ENCODE results near the gene SLC2A13. TPM values are rescaled to one million over a fixed set of nuclear protein-coding genes. Genes with fewer than 3 reads are reported as not detected.
"Not testable (repeated sequence)": the region's sequence is repeated elsewhere in the genome, so short reads cannot be mapped to it uniquely, and the experiment has no call there.

SLC2A13 gene
- total and polyA plus RNA-seq, 4 experiments from 2014 or later, result 2.3 to 6.1 (median 4.2) TPM

GRCh38 chr12:39816671-39817185 lies 289.2 kb downstream of the SLC2A13 start:
- no peaks in the 10 kb centered on the region for H3K4me1 Mint-ChIP-seq
- H3K9me3 Mint-ChIP-seq, result peaks cover 0 to 2% (median under 1%) of the 10 kb centered on the region in 8 donors
- ChIA-PET POLR2A (ENCODE audit: partially characterized antibody) (no interaction called here), CTCF (ENCODE audit: partially characterized antibody) (no interaction called here)
- no peak overlapping the region for H3K27ac ChIP-seq (ENCODE audit: low read depth, low read length)
- no peak overlapping the region for H3K4me3 Mint-ChIP-seq
- no peak overlapping the region for H3K27ac Mint-ChIP-seq
- H3K9me3 ChIP-seq (ENCODE audit: control insufficient read depth in 1 of 2, low read length in 2 of 2), result no peaks in the 10 kb centered on the region
- H3K36me3 ChIP-seq (ENCODE audit: insufficient read depth, low read length), result no peaks in the 10 kb centered on the region
- no peak for DNase-seq
- H3K4me1 ChIP-seq (ENCODE audit: insufficient read depth, low read length), result no peaks in the 10 kb centered on the region
- intact Hi-C loops (cut with micrococcal nuclease), result no loop called here
- no peaks in the 10 kb centered on the region for H3K27me3 ChIP-seq (ENCODE audit: insufficient read depth, low read length)
- H3K36me3 Mint-ChIP-seq, result no peaks in the 10 kb centered on the region
- no peaks in the 10 kb centered on the region for H3K27me3 Mint-ChIP-seq
- H3K4me3 ChIP-seq (ENCODE audit: low read length in 2 of 2), result no peak overlapping the region

GRCh38 chr12:39815746-39816145 lies 290.1 kb downstream of the SLC2A13 start:
- no peak for DNase-seq
- Mint-ChIP-seq H3K27ac (no peak overlapping the region), H3K4me3 (no peak overlapping the region), H3K36me3 (no peaks in the 10 kb centered on the region), H3K4me1 (no peaks in the 10 kb centered on the region), H3K9me3 (peaks cover 0 to 8% (median 1%) of the 10 kb centered on the region in 8 donors), H3K27me3 (no peaks in the 10 kb centered on the region)
- no peak overlapping the region for H3K4me3 ChIP-seq (ENCODE audit: low read length in 2 of 2)
- H3K36me3 ChIP-seq (ENCODE audit: insufficient read depth, low read length), result no peaks in the 10 kb centered on the region
- no peaks in the 10 kb centered on the region for H3K9me3 ChIP-seq (ENCODE audit: control insufficient read depth in 1 of 2, low read length in 2 of 2)
- no peak overlapping the region for H3K27ac ChIP-seq (ENCODE audit: low read depth, low read length)
- ChIA-PET POLR2A (ENCODE audit: partially characterized antibody) (no interaction called here), CTCF (ENCODE audit: partially characterized antibody) (no interaction called here)
- intact Hi-C loops (cut with micrococcal nuclease), result no loop called here
- H3K27me3 ChIP-seq (ENCODE audit: insufficient read depth, low read length), result no peaks in the 10 kb centered on the region
- no peaks in the 10 kb centered on the region for H3K4me1 ChIP-seq (ENCODE audit: insufficient read depth, low read length)

DNA sequence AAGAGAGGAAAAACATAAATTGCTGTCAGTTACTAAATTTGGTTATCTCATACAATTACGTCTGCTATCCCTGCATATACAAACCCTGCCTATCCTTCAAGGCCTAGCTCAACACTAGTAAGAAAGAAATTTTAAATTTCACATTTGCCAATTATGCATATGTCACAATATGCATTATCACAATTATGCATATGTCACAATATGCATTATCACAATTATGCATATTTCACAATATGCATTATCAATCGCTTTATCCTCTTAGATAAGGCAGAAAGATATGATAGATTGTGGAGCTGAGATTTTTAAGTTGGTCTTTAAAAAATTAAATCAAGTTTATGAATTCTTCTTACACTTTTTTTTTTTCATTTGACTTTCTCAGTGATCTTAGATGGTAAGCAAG lies 291.3 kb downstream of the SLC2A13 start:
- Mint-ChIP-seq H3K27ac (no peak overlapping the region), H3K36me3 (no peaks in the 10 kb centered on the region), H3K4me1 (no peaks in the 10 kb centered on the region), H3K27me3 (no peaks in the 10 kb centered on the region), H3K9me3 (peaks cover 2 to 13% (median 5%) of the 10 kb centered on the region in 8 donors), H3K4me3 (no peak overlapping the region)
- ChIA-PET POLR2A (ENCODE audit: partially characterized antibody) (no interaction called here), CTCF (ENCODE audit: partially characterized antibody) (no interaction called here)
- H3K4me3 ChIP-seq (ENCODE audit: low read length in 2 of 2), result no peak overlapping the region
- no peaks in the 10 kb centered on the region for H3K36me3 ChIP-seq (ENCODE audit: insufficient read depth, low read length)
- no peaks in the 10 kb centered on the region for H3K4me1 ChIP-seq (ENCODE audit: insufficient read depth, low read length)
- no peaks in the 10 kb centered on the region for H3K9me3 ChIP-seq (ENCODE audit: control insufficient read depth in 1 of 2, low read length in 2 of 2)
- no peak overlapping the region for H3K27ac ChIP-seq (ENCODE audit: low read depth, low read length)
- no peaks in the 10 kb centered on the region for H3K27me3 ChIP-seq (ENCODE audit: insufficient read depth, low read length)
- no peak for DNase-seq
- intact Hi-C loops (cut with micrococcal nuclease), result no loop called here

- DNase-seq, result no peak
- H3K4me1 Mint-ChIP-seq, result no peaks in the 10 kb centered on the region
- H3K27me3 ChIP-seq (ENCODE audit: insufficient read depth, low read length), result no peaks in the 10 kb centered on the region
- POLR2A ChIA-PET (ENCODE audit: partially characterized antibody), result no interaction called here
- CTCF ChIA-PET (ENCODE audit: partially characterized antibody), result no interaction called here
- no peak overlapping the region for H3K4me3 Mint-ChIP-seq
- no peaks in the 10 kb centered on the region for H3K9me3 ChIP-seq (ENCODE audit: control insufficient read depth in 1 of 2, low read length in 2 of 2)
- H3K27me3 Mint-ChIP-seq, result no peaks in the 10 kb centered on the region
- no peaks in the 10 kb centered on the region for H3K4me1 ChIP-seq (ENCODE audit: insufficient read depth, low read length)
- peaks cover 2 to 13% (median 6%) of the 10 kb centered on the region in 8 donors for H3K9me3 Mint-ChIP-seq
- no peaks in the 10 kb centered on the region for H3K36me3 ChIP-seq (ENCODE audit: insufficient read depth, low read length)
- intact Hi-C loops (cut with micrococcal nuclease), result no loop called here
- no peaks in the 10 kb centered on the region for H3K36me3 Mint-ChIP-seq
- no peak overlapping the region for H3K27ac ChIP-seq (ENCODE audit: low read depth, low read length)
- no peak overlapping the region for H3K27ac Mint-ChIP-seq
- H3K4me3 ChIP-seq (ENCODE audit: low read length in 2 of 2), result no peak overlapping the region
These were observed 292.1 kb downstream of the SLC2A13 start for GRCh38 chr12:39813776-39814175.

- H3K36me3 ChIP-seq (ENCODE audit: insufficient read depth, low read length); H3K4me1 Mint-ChIP-seq; H3K4me3 Mint-ChIP-seq; H3K27me3 Mint-ChIP-seq; H3K4me1 ChIP-seq (ENCODE audit: insufficient read depth, low read length); H3K36me3 Mint-ChIP-seq; CTCF ChIA-PET (ENCODE audit: partially characterized antibody); DNase-seq; H3K27me3 ChIP-seq (ENCODE audit: insufficient read depth, low read length); H3K4me3 ChIP-seq (ENCODE audit: low read length in 2 of 2); H3K27ac ChIP-seq (ENCODE audit: low read depth, low read length); intact Hi-C loops (cut with micrococcal nuclease); POLR2A ChIA-PET (ENCODE audit: partially characterized antibody); H3K27ac Mint-ChIP-seq; H3K9me3 ChIP-seq (ENCODE audit: control insufficient read depth in 1 of 2, low read length in 2 of 2): not testable (repeated sequence)
- H3K9me3 Mint-ChIP-seq, result peaks cover 2 to 13% (median 6%) of the 10 kb centered on the region in 8 donors
These were observed 293.4 kb downstream of the SLC2A13 start for GRCh38 chr12:39812456-39812855.

GRCh38 chr12:39807043-39807442 lies 298.8 kb downstream of the SLC2A13 start:
- Mint-ChIP-seq H3K27ac (no peak overlapping the region), H3K9me3 (peaks cover 2 to 12% (median 6%) of the 10 kb centered on the region in 8 donors), H3K4me3 (no peak overlapping the region), H3K4me1 (peaks cover 0 to 5% (median under 1%) of the 10 kb centered on the region in 4 donors), H3K36me3 (peaks cover 0 to 2% of the 10 kb centered on the region in 2 donors), H3K27me3 (no peaks in the 10 kb centered on the region)
- no peak overlapping the region for H3K4me3 ChIP-seq (ENCODE audit: low read length in 2 of 2)
- no peak overlapping the region for H3K27ac ChIP-seq (ENCODE audit: low read depth, low read length)
- no peaks in the 10 kb centered on the region for H3K27me3 ChIP-seq (ENCODE audit: insufficient read depth, low read length)
- H3K36me3 ChIP-seq (ENCODE audit: insufficient read depth, low read length), result no peaks in the 10 kb centered on the region
- ChIA-PET POLR2A (ENCODE audit: partially characterized antibody) (no interaction called here), CTCF (ENCODE audit: partially characterized antibody) (no interaction called here)
- no peak for DNase-seq
- intact Hi-C loops (cut with micrococcal nuclease), result no loop called here
- H3K4me1 ChIP-seq (ENCODE audit: insufficient read depth, low read length), result no peaks in the 10 kb centered on the region
- H3K9me3 ChIP-seq (ENCODE audit: control insufficient read depth in 1 of 2, low read length in 2 of 2), result no peaks in the 10 kb centered on the region

DNA sequence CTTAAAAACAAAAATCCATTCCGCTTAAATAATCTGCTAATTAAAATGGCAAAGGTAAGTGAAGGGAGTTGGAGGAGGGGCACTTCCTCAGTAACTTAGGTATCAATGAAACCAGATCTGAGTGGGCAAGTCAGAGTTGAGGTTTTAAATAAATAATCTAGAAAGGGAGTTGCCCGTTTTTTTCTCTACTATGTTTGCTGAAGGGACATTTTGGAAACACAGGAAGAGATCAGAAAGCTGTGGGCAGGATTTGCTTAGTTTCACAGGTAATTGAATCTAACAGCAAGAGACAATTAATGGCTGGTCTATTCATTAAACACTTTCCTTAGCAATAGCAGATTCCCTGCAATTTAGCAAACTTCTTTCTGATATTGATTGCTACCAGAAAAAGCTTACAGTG lies 300.2 kb downstream of the SLC2A13 start:
- intact Hi-C loops (cut with micrococcal nuclease), result no loop called here
- Mint-ChIP-seq H3K36me3 (peaks cover 0 to 6% of the 10 kb centered on the region in 2 donors), H3K4me1 (peaks cover 0 to 5% (median under 1%) of the 10 kb centered on the region in 4 donors), H3K27ac (no peak overlapping the region), H3K27me3 (no peaks in the 10 kb centered on the region), H3K4me3 (no peak overlapping the region), H3K9me3 (peaks cover 0 to 10% (median 3%) of the 10 kb centered on the region in 8 donors)
- Histone ChIP-seq H3K9me3 (ENCODE audit: control insufficient read depth in 1 of 2, low read length in 2 of 2) (no peaks in the 10 kb centered on the region), H3K36me3 (ENCODE audit: insufficient read depth, low read length) (no peaks in the 10 kb centered on the region), H3K27ac (ENCODE audit: low read depth, low read length) (no peak overlapping the region), H3K4me1 (ENCODE audit: insufficient read depth, low read length) (no peaks in the 10 kb centered on the region), H3K4me3 (ENCODE audit: low read length in 2 of 2) (no peak overlapping the region), H3K27me3 (ENCODE audit: insufficient read depth, low read length) (no peaks in the 10 kb centered on the region)
- no peak for DNase-seq
- ChIA-PET CTCF (ENCODE audit: partially characterized antibody) (no interaction called here), POLR2A (ENCODE audit: partially characterized antibody) (no interaction called here)

DNA sequence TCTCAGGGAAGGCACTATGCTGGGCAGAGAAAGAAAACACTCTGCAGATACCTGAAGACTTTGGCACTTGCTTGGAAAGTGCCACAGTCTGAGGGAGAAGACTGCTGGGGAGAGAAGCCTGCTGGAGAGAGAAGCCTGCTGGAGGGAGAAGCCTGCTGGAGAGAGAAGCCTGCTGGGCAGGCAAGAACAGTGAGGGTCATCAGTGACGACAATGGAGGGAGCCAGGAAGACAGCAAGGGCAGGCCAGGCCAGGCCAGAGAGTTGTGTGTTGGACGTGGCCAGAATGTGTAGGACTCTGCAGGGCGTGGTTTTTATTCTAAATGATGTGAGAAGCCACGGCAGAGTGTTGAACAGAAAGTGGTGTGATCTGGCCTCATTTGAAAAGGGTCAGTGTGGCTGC lies 301.0 kb downstream of the SLC2A13 start:
- peaks cover 0 to 6% of the 10 kb centered on the region in 2 donors for H3K36me3 Mint-ChIP-seq
- no peaks in the 10 kb centered on the region for H3K4me1 ChIP-seq (ENCODE audit: insufficient read depth, low read length)

More for the DNA sequence above, 301.0 kb downstream of the SLC2A13 start:
- no peaks in the 10 kb centered on the region for H3K9me3 ChIP-seq (ENCODE audit: control insufficient read depth in 1 of 2, low read length in 2 of 2)
- Mint-ChIP-seq H3K4me3 (no peak overlapping the region), H3K4me1 (peaks cover 0 to 5% (median under 1%) of the 10 kb centered on the region in 4 donors), H3K27me3 (no peaks in the 10 kb centered on the region), H3K9me3 (peaks cover 0 to 5% (median 2%) of the 10 kb centered on the region in 8 donors), H3K27ac (peak overlapping the region in 3 of 7 donors; percentile 8 to 28 (median 10))
- no peak overlapping the region for H3K27ac ChIP-seq (ENCODE audit: low read depth, low read length)
- intact Hi-C loops (cut with micrococcal nuclease), result no loop called here
- no peaks in the 10 kb centered on the region for H3K27me3 ChIP-seq (ENCODE audit: insufficient read depth, low read length)
- DNase-seq, result no peak
- CTCF ChIA-PET (ENCODE audit: partially characterized antibody), result interaction anchor here (1.0 kb wide), 1 partner anchor 37 kb away, joined by 3 read pairs; no protein-coding TSS in a partner anchor
- H3K4me3 ChIP-seq (ENCODE audit: low read length in 2 of 2), result no peak overlapping the region
- POLR2A ChIA-PET (ENCODE audit: partially characterized antibody), result no interaction called here
- H3K36me3 ChIP-seq (ENCODE audit: insufficient read depth, low read length), result no peaks in the 10 kb centered on the region
